B cell (primary cell): ENCODE data around the gene CCDC102A. TPM values are rescaled to one million over a fixed set of nuclear protein-coding genes. Genes with fewer than 3 reads are reported as not detected.

Source experiments
- ATAC-seq: fragments of 200-7000 bp; cut with Tn5 transposase; one replicate; pipeline ENCODE4 v1.10.0; 2021; ENCODE audit warnings: low read depth, mild to moderate bottlenecking, moderate number of reproducible peaks, moderate library complexity
- CTCF ChIA-PET: fragments of 350-600 bp; sonication (Branson Sonifier 250); formaldehyde crosslinking; loops from one replicate; lab custom pipeline; 2021; ENCODE audit warnings: antibody characterized with exemption, inconsistent platforms; lab: Charles Lee
- POLR2A ChIA-PET: fragments of 350-600 bp; sonication (Branson Sonifier 250); formaldehyde crosslinking; loops from one replicate; lab custom pipeline; 2021; ENCODE audit warnings: antibody characterized with exemption; lab: Charles Lee
- DNase-seq: peaks from one replicate; pipeline ENCODE4 v3.0.0; 2013
- H2AFZ ChIP-seq: 2 replicates; pipeline ENCODE4 v1.6.1; 2012; ENCODE audit warnings: mild to moderate bottlenecking, low read depth, low read length; ENCODE audit not compliant: insufficient read depth, poor library complexity, severe bottlenecking
- H3K27ac ChIP-seq, 2 donors: 1 replicate in 1 of 2; 2 replicates in 1 of 2; pipeline ENCODE4 v1.5.1; 2012 to 2013; ENCODE audit warnings: low read length in 2 of 2, mild to moderate bottlenecking in 2 of 2, moderate library complexity in 1 of 2
- H3K27me3 ChIP-seq, 4 experiments: fragments of 200-600 bp in 1 of 4; sonication (generic) in 1 of 4; replicated peaks in 1 of 4; 1 replicate in 2 of 4; 2 replicates in 2 of 4; pipeline versions ENCODE4 v1.6.1 to v1.7.0; 2013 to 2016; ENCODE audit warnings: low read length in 3 of 4, mild to moderate bottlenecking in 2 of 4, mixed read lengths in 1 of 4, moderate library complexity in 1 of 4; ENCODE audit not compliant: insufficient read depth in 4 of 4, control insufficient read depth in 3 of 4; ENCODE audit errors: control extremely low read depth in 1 of 4
- H3K36me3 ChIP-seq, 2 experiments: replicated peaks in 1 of 2; 1 replicate in 1 of 2; 2 replicates in 1 of 2; pipeline versions ENCODE4 v1.6.1 to v1.7.1; 2013; ENCODE audit warnings: low read length in 1 of 2; ENCODE audit not compliant: insufficient read depth in 2 of 2, control insufficient read depth in 1 of 2; ENCODE audit errors: control extremely low read depth in 1 of 2, extremely low read depth in 1 of 2
- H3K4me1 ChIP-seq, 2 donors: fragments of 200-600 bp in 1 of 2; sonication (generic) in 1 of 2; 1 replicate in 1 of 2; 2 replicates in 1 of 2; pipeline versions ENCODE4 v1.5.1 to v1.6.1; 2013 to 2017; ENCODE audit warnings: low read length in 2 of 2; ENCODE audit not compliant: control insufficient read depth in 2 of 2, insufficient read depth in 2 of 2
- H3K4me2 ChIP-seq: replicated peaks from 2 replicates; pipeline ENCODE3; 2012; ENCODE audit warnings: mild to moderate bottlenecking, low read depth, low read length; ENCODE audit not compliant: poor library complexity, severe bottlenecking
- H3K4me3 ChIP-seq, 5 experiments: fragments of 200-600 bp in 1 of 5; sonication (generic) in 1 of 5; 1 replicate in 3 of 5; 2 replicates in 2 of 5; pipeline versions ENCODE4 v1.5.1 to v1.7.0; 2011 to 2016; ENCODE audit warnings: low read length in 4 of 5, mild to moderate bottlenecking in 4 of 5, low read depth in 2 of 5, control low read depth in 1 of 5, moderate library complexity in 1 of 5; ENCODE audit not compliant: insufficient read depth in 1 of 5; ENCODE audit errors: control extremely low read depth in 1 of 5, extremely low read depth in 1 of 5
- H3K79me2 ChIP-seq: fragments of 200-600 bp; sonication (generic); one replicate; pipeline ENCODE4 v1.6.0; 2016; ENCODE audit warnings: low read length; ENCODE audit not compliant: control insufficient read depth, insufficient read depth
- H3K9ac ChIP-seq: fragments of 200-600 bp; sonication (generic); 2 replicates; pipeline ENCODE4 v1.6.1; 2017; ENCODE audit warnings: mild to moderate bottlenecking, low read length, moderate library complexity
- H3K9me3 ChIP-seq, 3 donors: one replicate each; pipeline versions ENCODE4 v1.6.1 to v1.7.1; 2013; ENCODE audit warnings: low read length in 2 of 3; ENCODE audit not compliant: control insufficient read depth in 2 of 3, insufficient read depth in 1 of 3; ENCODE audit errors: control extremely low read depth in 1 of 3
- H4K20me1 ChIP-seq: 2 replicates; pipeline ENCODE4 v1.6.0; 2012; ENCODE audit warnings: mild to moderate bottlenecking, low read length; ENCODE audit not compliant: insufficient read depth, control insufficient read depth, poor library complexity, severe bottlenecking
- H3K27ac Mint-ChIP-seq: one replicate; pipeline ENCODE4 v1.8.0; 2021; ENCODE audit warnings: mixed read lengths
- H3K27me3 Mint-ChIP-seq: one replicate; pipeline ENCODE4 v1.8.0; 2021; ENCODE audit warnings: mixed read lengths
- H3K4me1 Mint-ChIP-seq: one replicate; pipeline ENCODE4 v1.8.0; 2021; ENCODE audit warnings: mixed read lengths
- H3K4me3 Mint-ChIP-seq: one replicate; pipeline ENCODE4 v1.8.0; 2021; ENCODE audit warnings: mixed read lengths
- H3K9me3 Mint-ChIP-seq: one replicate; pipeline ENCODE4 v1.8.0; 2022; ENCODE audit warnings: mixed read lengths; ENCODE audit not compliant: insufficient read depth
- EZH2 ChIP-seq: IDR thresholded peaks from 2 replicates; pipeline ENCODE4 v1.6.1; 2012; ENCODE audit warnings: borderline replicate concordance, low read depth, mild to moderate bottlenecking, moderate library complexity, low read length; ENCODE audit not compliant: insufficient read depth, poor library complexity, severe bottlenecking
- WGBS: methylation state at CpG from one replicate; pipeline ENCODE4 v1.1.5; 2013; ENCODE audit warnings: missing lambda C conversion rate; ENCODE audit not compliant: insufficient coverage; 5-methylcytosine and 5-hydroxymethylcytosine counted together
- intact Hi-C: fragments of 100-400 bp; cut with micrococcal nuclease; formaldehyde crosslinking; loops from one replicate; pipeline ENCODE4 v1.10.0; 2022
- polyA plus RNA-seq: library from polyadenylated mRNA; depleted of rRNA; stranded (reverse); fragments of >200 nt; gene quantifications from 2 replicates; pipeline ENCODE4 v1.2.3, GENCODE V29; 2012
- total RNA-seq, 2 donors: library from RNA; stranded (reverse); fragments of 120-200 nt in 1 of 2; gene quantifications; 1 replicate in 1 of 2; 2 replicates in 1 of 2; pipeline versions ENCODE4 v1.2.3 to v1.2.4, GENCODE V29; 2013 to 2022
- TF ChIP-seq, protein P1 (sequence below): fragments of 200-600 bp; IDR thresholded peaks from one replicate; pipeline ENCODE4 v1.8.0; 2022; ENCODE audit warnings: antibody characterized with exemption, mild to moderate bottlenecking

Gene CCDC102A
- total and polyA plus RNA-seq, 2 donors (not counting 1 experiment from before 2014, with no cell fraction given) = 14.5 to 14.7 TPM

DNA sequence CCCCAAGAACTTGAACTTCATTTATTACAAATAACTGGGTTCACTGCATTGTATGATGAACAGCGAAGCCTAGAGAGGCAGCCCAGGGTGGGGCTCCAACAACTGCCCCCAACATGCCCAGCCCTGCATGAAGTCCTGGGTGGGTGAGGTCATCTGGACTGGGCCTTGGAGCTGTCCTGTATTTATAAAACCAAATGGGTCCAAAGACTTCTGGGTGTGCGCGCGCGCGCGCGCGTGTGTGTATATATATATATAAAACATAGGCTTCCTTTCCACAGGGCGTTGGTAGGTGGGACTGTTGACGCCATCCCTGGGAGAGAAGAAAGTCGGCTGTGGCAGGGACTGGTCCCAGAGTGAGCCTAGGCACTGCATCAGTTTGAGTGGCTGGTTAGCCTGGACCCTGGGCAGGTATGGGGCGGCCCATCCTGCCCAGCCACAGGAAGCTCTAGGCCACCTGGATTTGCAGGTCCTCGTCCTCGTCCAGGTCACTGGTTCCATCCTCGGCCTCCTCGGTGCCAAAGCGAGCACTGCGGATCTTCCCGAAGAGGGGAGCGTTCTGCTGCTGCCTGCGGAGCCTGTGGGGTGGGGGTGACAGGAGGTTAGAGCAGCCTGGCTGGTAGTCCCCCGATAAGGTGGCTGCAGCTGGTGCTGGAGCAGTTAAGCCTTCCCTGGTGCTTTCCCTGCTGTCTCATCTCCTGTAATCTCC, 23.9 kb downstream of the CCDC102A start:
- Histone ChIP-seq H3K27me3 (no peaks in the 10 kb centered on the region), H3K79me2 (no peaks in the 10 kb centered on the region), H3K27ac (no peak overlapping the region), H3K9me3 (no peaks in the 10 kb centered on the region), H2AFZ (no peak overlapping the region), H3K9ac (no peak overlapping the region), H3K4me3 (no peak overlapping the region), H3K36me3 (peaks cover 0 to under 1% of the 10 kb centered on the region in 2 experiments), H3K4me2 (no peak overlapping the region), H3K4me1 (no peaks in the 10 kb centered on the region), H4K20me1 (no peaks in the 10 kb centered on the region)
- no peaks in the 10 kb centered on the region for H3K9me3 Mint-ChIP-seq
- ATAC-seq (no peak), DNase-seq (no peak)
- TF ChIP-seq, protein P1, sequence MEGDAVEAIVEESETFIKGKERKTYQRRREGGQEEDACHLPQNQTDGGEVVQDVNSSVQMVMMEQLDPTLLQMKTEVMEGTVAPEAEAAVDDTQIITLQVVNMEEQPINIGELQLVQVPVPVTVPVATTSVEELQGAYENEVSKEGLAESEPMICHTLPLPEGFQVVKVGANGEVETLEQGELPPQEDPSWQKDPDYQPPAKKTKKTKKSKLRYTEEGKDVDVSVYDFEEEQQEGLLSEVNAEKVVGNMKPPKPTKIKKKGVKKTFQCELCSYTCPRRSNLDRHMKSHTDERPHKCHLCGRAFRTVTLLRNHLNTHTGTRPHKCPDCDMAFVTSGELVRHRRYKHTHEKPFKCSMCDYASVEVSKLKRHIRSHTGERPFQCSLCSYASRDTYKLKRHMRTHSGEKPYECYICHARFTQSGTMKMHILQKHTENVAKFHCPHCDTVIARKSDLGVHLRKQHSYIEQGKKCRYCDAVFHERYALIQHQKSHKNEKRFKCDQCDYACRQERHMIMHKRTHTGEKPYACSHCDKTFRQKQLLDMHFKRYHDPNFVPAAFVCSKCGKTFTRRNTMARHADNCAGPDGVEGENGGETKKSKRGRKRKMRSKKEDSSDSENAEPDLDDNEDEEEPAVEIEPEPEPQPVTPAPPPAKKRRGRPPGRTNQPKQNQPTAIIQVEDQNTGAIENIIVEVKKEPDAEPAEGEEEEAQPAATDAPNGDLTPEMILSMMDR = no peak
- TF ChIP-seq EZH2 = no peak
- H3K4me1 Mint-ChIP-seq = no peaks in the 10 kb centered on the region
- 98% methylated on average over 14 of the region's 23 CpGs for WGBS
- intact Hi-C loops = no loop called here
- CTCF ChIA-PET = interaction anchor here (1.7 to 1.8 kb wide), 2 partner anchors 10 to 96 kb away, joined by 4 to 6 read pairs; no protein-coding TSS in a partner anchor
- peaks cover 3% of the 10 kb centered on the region for H3K27me3 Mint-ChIP-seq
- POLR2A ChIA-PET = interaction anchor here (0.7 kb wide), 1 partner anchor 29 kb away, joined by 7 read pairs; no protein-coding TSS in a partner anchor
- no peak overlapping the region for H3K4me3 Mint-ChIP-seq
- H3K27ac Mint-ChIP-seq = no peak overlapping the region

DNA sequence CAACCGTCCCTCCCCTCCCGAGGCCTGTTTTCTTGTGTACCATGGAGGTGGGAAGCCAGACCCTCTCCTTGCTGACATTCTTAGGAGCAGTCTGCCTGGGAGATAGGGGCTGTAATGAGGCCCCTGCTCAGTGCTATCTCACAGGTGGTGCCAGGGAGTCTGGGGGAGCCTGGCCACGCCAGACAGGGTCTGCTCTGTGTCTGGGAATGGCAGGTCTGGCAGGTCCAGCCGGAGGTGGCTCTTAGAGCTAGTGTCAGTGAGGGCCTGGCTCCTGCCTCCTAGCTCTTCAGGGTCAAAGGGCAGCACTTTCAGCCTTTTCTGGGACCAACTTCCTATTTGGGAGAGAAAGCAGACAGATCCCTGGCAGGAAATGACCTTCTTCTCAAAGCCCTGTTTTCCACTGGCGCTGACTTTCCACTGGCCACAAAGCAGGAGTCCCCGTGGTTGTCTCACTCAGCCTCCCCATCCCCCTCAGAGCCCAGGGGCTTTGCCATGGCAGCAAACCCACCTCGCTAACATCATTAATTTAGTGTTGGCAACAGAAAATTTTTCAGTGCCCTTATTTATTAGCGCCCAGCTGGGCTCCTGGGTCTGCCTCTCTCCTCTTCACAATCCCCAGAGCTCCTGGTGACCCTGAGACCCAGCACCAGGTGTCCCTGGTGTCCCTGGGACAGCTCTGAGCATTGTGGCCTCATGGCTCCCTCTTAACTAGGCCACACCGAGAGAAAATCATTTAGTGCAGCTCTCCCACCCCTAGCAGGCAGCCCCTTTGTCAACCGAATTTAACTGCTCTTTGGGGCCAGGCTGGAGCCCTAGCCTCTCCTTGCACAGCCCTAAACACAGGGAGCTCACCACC, 26.1 kb downstream of the CCDC102A start:
- H3K9ac ChIP-seq = no peak overlapping the region
- H2AFZ ChIP-seq = no peak overlapping the region
- Mint-ChIP-seq H3K4me3 (no peak overlapping the region), H3K4me1 (no peaks in the 10 kb centered on the region), H3K9me3 (no peaks in the 10 kb centered on the region), H3K27ac (no peak overlapping the region), H3K27me3 (peaks cover 9% of the 10 kb centered on the region)
- H3K79me2 ChIP-seq = no peaks in the 10 kb centered on the region
- H3K36me3 ChIP-seq = no peaks in the 10 kb centered on the region
- TF ChIP-seq, protein P1 = no peak
- no peak for TF ChIP-seq EZH2
- H3K27me3 ChIP-seq = no peaks in the 10 kb centered on the region
- no peak overlapping the region for H3K4me2 ChIP-seq
- no peak overlapping the region for H3K27ac ChIP-seq
- intact Hi-C loops = no loop called here
- no peaks in the 10 kb centered on the region for H3K9me3 ChIP-seq
- H4K20me1 ChIP-seq = no peaks in the 10 kb centered on the region
- ChIA-PET POLR2A (no interaction called here), CTCF (no interaction called here)
- WGBS = 83% methylated on average over 8 of the region's 10 CpGs
- DNase-seq = no peak
- no peak overlapping the region for H3K4me3 ChIP-seq
- H3K4me1 ChIP-seq = no peaks in the 10 kb centered on the region
- no peak for ATAC-seq
